HepG2 (cell line): ENCODE results near the gene DDX23. TPM values are rescaled to one million over a fixed set of nuclear protein-coding genes. Genes with fewer than 3 reads are reported as not detected.

Source experiments
- ATAC-seq: fragments of 200-7000 bp; cut with Tn5 transposase; 3 replicates; pipeline ENCODE4 v1.9.1; 2020; ENCODE audit warnings: mild to moderate bottlenecking, moderate library complexity
- BruUV-seq: library from RNA; stranded (reverse); fragments of 400-500 nt; replicated peaks from 2 replicates; lab custom pipeline; 2021; lab: Mats Ljungman, UMichigan
- CTCF ChIA-PET: fragments of 300-600 bp; formaldehyde crosslinking; extraction: SDS; loops from one replicate; lab custom pipeline; 2021; ENCODE audit warnings: low total read pairs, inconsistent platforms, low intra/inter-chr PET ratio; lab: Yijun Ruan, JAX
- POLR2A ChIA-PET: fragments of 350-600 bp; sonication (Branson Sonifier 250); formaldehyde crosslinking; loops from one replicate; lab custom pipeline; 2020; ENCODE audit warnings: antibody characterized with exemption, inconsistent platforms; lab: Yijun Ruan, JAX
- DNase-seq: peaks from one replicate; pipeline ENCODE4 v3.0.0-alpha.2; 2015; ENCODE audit warnings: low spot score
- FAIRE-seq: peaks from 3 replicates; lab custom pipeline; 2011; peaks lifted over from hg19 to GRCh38; lab: Jason Lieb, UNC
- H2AFZ ChIP-seq: one replicate; pipeline ENCODE4 v1.6.1; 2011; ENCODE audit warnings: low read length, inconsistent platforms
- H3K27ac ChIP-seq: fragments of 300-600 bp; 3 replicates; pipeline ENCODE4 v1.8.0; 2011; ENCODE audit warnings: mixed run types, mild to moderate bottlenecking, mixed read lengths, low read length, inconsistent platforms; ENCODE audit not compliant: insufficient read depth; ENCODE audit errors: extremely low read length
- H3K27me3 ChIP-seq, 2 experiments: fragments of 200-600 bp in 1 of 2; 2 replicates in 1 of 2; 3 replicates in 1 of 2; pipeline versions ENCODE4 v1.6.0 to v1.8.0; 2011; ENCODE audit warnings: low read length in 2 of 2, mild to moderate bottlenecking in 2 of 2, moderate library complexity in 2 of 2, inconsistent platforms in 1 of 2; ENCODE audit not compliant: insufficient read depth in 2 of 2, control insufficient read depth in 1 of 2
- H3K36me3 ChIP-seq, 2 experiments: fragments of 200-600 bp in 1 of 2; replicated peaks in 1 of 2; 2 replicates in 1 of 2; 3 replicates in 1 of 2; pipeline versions ENCODE4 v1.5.1 to v1.8.0; 2011; ENCODE audit warnings: low read length in 2 of 2, inconsistent platforms in 1 of 2; ENCODE audit not compliant: insufficient read depth in 2 of 2, control insufficient read depth in 1 of 2
- H3K4me1 ChIP-seq: 2 replicates; pipeline ENCODE4 v1.5.1; 2012; ENCODE audit warnings: low read length, inconsistent platforms; ENCODE audit not compliant: insufficient read depth
- H3K4me2 ChIP-seq: 2 replicates; pipeline ENCODE4 v1.6.0; 2011; ENCODE audit warnings: low read depth, low read length, inconsistent platforms
- H3K4me3 ChIP-seq, 3 experiments: fragments of 200-600 bp in 1 of 3; sonication (generic), shearing (Covaris generic) in 1 of 3; replicated peaks in 1 of 3; 2 replicates each; pipeline ENCODE4 v1.5.1; 2011 to 2016; ENCODE audit warnings: low read length in 3 of 3, inconsistent platforms in 2 of 3, low read depth in 2 of 3, mild to moderate bottlenecking in 2 of 3, control low read depth in 1 of 3, mixed read lengths in 1 of 3; ENCODE audit not compliant: insufficient read depth in 1 of 3
- H3K79me2 ChIP-seq: one replicate; pipeline ENCODE4 v1.6.1; 2011; ENCODE audit warnings: low read length, inconsistent platforms; ENCODE audit not compliant: insufficient read depth
- H3K9ac ChIP-seq: 2 replicates; pipeline ENCODE4 v1.6.0; 2011; ENCODE audit warnings: mild to moderate bottlenecking, low read depth, low read length, inconsistent platforms; ENCODE audit not compliant: insufficient read depth
- H3K9me3 ChIP-seq: 2 replicates; pipeline ENCODE4 v1.5.1; 2012; ENCODE audit warnings: mild to moderate bottlenecking, low read length
- H4K20me1 ChIP-seq: 2 replicates; pipeline ENCODE4 v1.6.0; 2011; ENCODE audit warnings: inconsistent platforms, mild to moderate bottlenecking, low read length, moderate library complexity; ENCODE audit not compliant: insufficient read depth
- HNF1A ChIP-seq, 2 experiments: sonication (generic) in 1 of 2; formaldehyde crosslinking in 1 of 2; IDR thresholded peaks; 2 replicates each; pipeline versions ENCODE4 v1.4.0 to v1.6.1; 2016 to 2020; ENCODE audit warnings: borderline replicate concordance in 1 of 2, low read depth in 1 of 2, mild to moderate bottlenecking in 1 of 2, missing genetic modification reagents in 1 of 2
- PLRG1 ChIP-seq: fragments of 450-650 bp; conservative IDR thresholded peaks from 2 replicates; pipeline ENCODE4 v1.6.1; 2016
- RAD51 ChIP-seq: fragments of 450-650 bp; IDR thresholded peaks from 2 replicates; pipeline ENCODE4 v1.6.1; 2016; ENCODE audit warnings: borderline replicate concordance
- SAP130 ChIP-seq: IDR thresholded peaks from 2 replicates; pipeline ENCODE4 v1.6.1; 2016; ENCODE audit warnings: low read depth
- STAT5B ChIP-seq: sonication (generic); formaldehyde crosslinking; IDR thresholded peaks from 2 replicates; pipeline ENCODE4 v1.4.0; 2020; ENCODE audit warnings: missing genetic modification reagents
- ZNF562 ChIP-seq: sonication (generic); formaldehyde crosslinking; IDR thresholded peaks from 2 replicates; pipeline ENCODE4 v1.8.0; 2022; ENCODE audit warnings: missing genetic modification reagents, borderline replicate concordance
- ZNF652 ChIP-seq: IDR thresholded peaks from 2 replicates; pipeline ENCODE4 v1.6.1; 2016; ENCODE audit warnings: low read depth, borderline replicate concordance
- WGBS: methylation state at CpG from one replicate; pipeline ENCODE4 v1.1.6; 2017; ENCODE audit warnings: low lambda C conversion rate; 5-methylcytosine and 5-hydroxymethylcytosine counted together
- in situ Hi-C: cut with HindIII; loops from 2 replicates; pipeline ENCODE4 v1.10.0; 2017; ENCODE audit warnings: low pct_unique_long_range_greater_than_20kb; ENCODE audit not compliant: extremely low pct_ligation_motif_present
- intact Hi-C: fragments of 100-400 bp; cut with micrococcal nuclease; formaldehyde crosslinking; loops from one replicate; pipeline ENCODE4 v1.10.0; 2022; ENCODE audit not compliant: unreplicated experiment
- polyA plus RNA-seq, 8 experiments: library from polyadenylated mRNA; depleted of rRNA in 3 of 8; stranded (reverse) in 7 of 8; unstranded in 1 of 8; fragments of >200 nt; fragmentation: Illumina TruSeq in 4 of 8; extraction: Trizol in 4 of 8; gene quantifications; 2 replicates each; pipeline versions ENCODE4 v1.2.1 to v1.2.3, GENCODE V29; 2011 to 2016; ENCODE audit warnings: low read depth in 4 of 8, missing spikeins in 1 of 8, mixed read lengths in 1 of 8; ENCODE audit not compliant: insufficient read depth in 1 of 8
- total RNA-seq, 5 experiments: library from RNA; depleted of rRNA; stranded (reverse); fragments of >200 nt; fragmentation: Illumina TruSeq; extraction: Trizol; gene quantifications; 2 replicates each; pipeline ENCODE4 v1.2.3, GENCODE V29; 2016; ENCODE audit warnings: low read depth in 1 of 5
- TF ChIP-seq, protein P1 (sequence below), 2 experiments: sonication (generic) in 1 of 2; formaldehyde crosslinking in 1 of 2; IDR thresholded peaks; 2 replicates each; pipeline versions ENCODE4 v1.5.1 to v1.6.1; 2011 to 2020; ENCODE audit warnings: borderline replicate concordance in 1 of 2, low read depth in 1 of 2, low read length in 1 of 2, mild to moderate bottlenecking in 1 of 2, missing genetic modification reagents in 1 of 2, moderate library complexity in 1 of 2

DDX23 gene
- total and polyA plus RNA-seq, 2 of the 13 experiments (the other 11 are each of a cell fraction or from before 2014, with no cell fraction given): 35.7 to 90.0 TPM

DNA sequence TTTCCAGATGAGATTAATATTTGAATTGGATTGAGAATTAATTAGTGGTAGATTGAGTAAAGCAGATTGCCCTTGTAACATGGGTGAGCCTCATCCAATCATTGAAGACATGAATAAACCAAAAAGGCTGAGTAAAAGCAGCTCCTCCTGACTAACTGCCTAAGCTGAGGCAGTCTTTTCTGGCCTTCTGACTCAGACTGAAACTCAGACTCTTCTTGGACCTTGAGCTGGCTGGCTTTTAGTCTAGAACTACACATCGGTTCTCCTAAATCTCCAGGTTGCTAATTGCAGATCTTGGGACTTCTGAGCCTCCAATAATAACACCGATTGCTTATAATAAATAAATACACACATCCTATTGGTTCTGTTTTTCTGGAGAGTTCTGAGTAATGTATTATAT, 49.3 kb upstream of the DDX23 start:
- no peak for DNase-seq
- H3K36me3 ChIP-seq: no peaks in the 10 kb centered on the region
- no peak for FAIRE-seq
- no peak overlapping the region for H3K27ac ChIP-seq
- H3K9ac ChIP-seq: no peak overlapping the region
- ATAC-seq: no peak
- no peaks in the 10 kb centered on the region for H3K79me2 ChIP-seq
- H4K20me1 ChIP-seq: no peaks in the 10 kb centered on the region
- no peak overlapping the region for H3K4me2 ChIP-seq
- no peak for TF ChIP-seq ZNF652 (CRISPR knock-in tag)
- TF ChIP-seq PLRG1: no peak
- no peak for TF ChIP-seq STAT5B (CRISPR knock-in tag)
- peaks cover 60% of the 10 kb centered on the region for H3K4me1 ChIP-seq
- intact Hi-C loops (no loop called here), in situ Hi-C loops (no loop called here)
- no TSS peak for BruUV-seq
- CTCF ChIA-PET: interaction anchor here (1.4 kb wide), 1 partner anchor 49 kb away, joined by 3 read pairs; no protein-coding TSS in a partner anchor
- H3K9me3 ChIP-seq: no peaks in the 10 kb centered on the region
- H3K27me3 ChIP-seq: no peaks in the 10 kb centered on the region
- H2AFZ ChIP-seq: no peak overlapping the region
- POLR2A ChIA-PET: interaction anchor here (1.4 to 2.4 kb wide), 5 partner anchors 9 to 50 kb away, joined by 4 to 9 read pairs (median 4); partner anchors contain the start of gene DDX23
- WGBS: 59% methylated on average over 2 of the region's 2 CpGs
- H3K4me3 ChIP-seq: no peak overlapping the region

DNA sequence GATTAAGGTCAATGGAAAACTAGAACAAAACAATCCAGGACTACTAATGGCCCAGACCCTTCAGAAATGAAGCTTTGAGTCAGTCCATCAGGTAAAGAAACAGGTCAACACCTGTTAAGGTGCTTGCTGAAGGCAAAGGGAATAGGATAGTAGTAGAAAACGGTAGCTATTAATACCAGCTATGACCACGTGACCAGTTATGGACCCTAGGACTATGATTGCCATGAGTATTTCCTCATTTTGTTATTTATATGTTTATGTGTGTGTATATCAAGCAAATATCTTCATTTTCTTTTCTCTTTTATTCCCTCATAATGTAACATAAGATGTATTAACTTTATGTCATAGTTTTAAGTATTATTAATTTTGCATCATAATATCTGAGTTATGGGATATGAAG, 47.7 kb upstream of the DDX23 start:
- Histone ChIP-seq H3K27ac (no peak overlapping the region), H3K4me1 (peaks cover 44% of the 10 kb centered on the region), H3K9me3 (no peaks in the 10 kb centered on the region), H3K4me3 (no peak overlapping the region), H4K20me1 (no peaks in the 10 kb centered on the region), H3K27me3 (no peaks in the 10 kb centered on the region), H3K36me3 (no peaks in the 10 kb centered on the region), H2AFZ (no peak overlapping the region), H3K9ac (no peak overlapping the region), H3K4me2 (no peak overlapping the region), H3K79me2 (no peaks in the 10 kb centered on the region)
- TF ChIP-seq RAD51: peak; percentile 52; the same call in 1 of the 2 replicates
- TF ChIP-seq SAP130 (CRISPR knock-in tag): no peak
- TF ChIP-seq, protein P1, sequence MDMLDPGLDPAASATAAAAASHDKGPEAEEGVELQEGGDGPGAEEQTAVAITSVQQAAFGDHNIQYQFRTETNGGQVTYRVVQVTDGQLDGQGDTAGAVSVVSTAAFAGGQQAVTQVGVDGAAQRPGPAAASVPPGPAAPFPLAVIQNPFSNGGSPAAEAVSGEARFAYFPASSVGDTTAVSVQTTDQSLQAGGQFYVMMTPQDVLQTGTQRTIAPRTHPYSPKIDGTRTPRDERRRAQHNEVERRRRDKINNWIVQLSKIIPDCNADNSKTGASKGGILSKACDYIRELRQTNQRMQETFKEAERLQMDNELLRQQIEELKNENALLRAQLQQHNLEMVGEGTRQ (IDR thresholded peaks at IDR 0.05; ENCODE audit: low read depth, low read length): 0 out of 2 replicates have a peak, but pooled peaks have one; percentile 35
- TF ChIP-seq, protein P1 (CRISPR knock-in tag; IDR thresholded peaks at IDR 0.05; ENCODE audit: borderline replicate concordance): peak; percentile 26; the same call in 1 of the 2 replicates
- no peak for TF ChIP-seq ZNF562 (CRISPR knock-in tag)
- TF ChIP-seq HNF1A (IDR thresholded peaks at IDR 0.05; ENCODE audit: low read depth): no peak
- no peak for TF ChIP-seq HNF1A (CRISPR knock-in tag; IDR thresholded peaks at IDR 0.05; ENCODE audit: borderline replicate concordance)
- WGBS: 10% methylated on average over 2 of the region's 2 CpGs
- in situ Hi-C loops: no loop called here
- no TSS peak for BruUV-seq
- POLR2A ChIA-PET: interaction anchor here (1.4 to 3.0 kb wide), 3 partner anchors 9 to 48 kb away, joined by 4 to 16 read pairs (median 9); partner anchors contain the start of genes DDX23 and RND1
- FAIRE-seq (no peak), DNase-seq (no peak), ATAC-seq (no peak)
- intact Hi-C loops: no loop called here
- CTCF ChIA-PET: no interaction called here
